Activated naive CD4-positive, alpha-beta T cell treated with anti-CD3 and anti-CD28 coated beads, Interleukin-2, amount 50 U/mL, for 24 hours (primary cell): ENCODE measurements around the gene MTOR.
"Not testable (repeated sequence)": the region's sequence is repeated elsewhere in the genome, so short reads cannot be mapped to it uniquely, and the experiment has no call there.

Experiments
- H3K27ac Mint-ChIP-seq: one replicate; pipeline ENCODE4 v1.8.0; 2021; ENCODE audit warnings: mild to moderate bottlenecking, mixed read lengths
- H3K27me3 Mint-ChIP-seq: one replicate; pipeline ENCODE4 v1.8.0; 2021; ENCODE audit warnings: mixed read lengths
- H3K36me3 Mint-ChIP-seq: one replicate; pipeline ENCODE4 v1.8.0; 2021; ENCODE audit warnings: mixed read lengths
- H3K4me1 Mint-ChIP-seq: one replicate; pipeline ENCODE4 v1.8.0; 2021; ENCODE audit warnings: mixed read lengths
- H3K4me3 Mint-ChIP-seq: one replicate; pipeline ENCODE4 v1.8.0; 2021; ENCODE audit warnings: mild to moderate bottlenecking, mixed read lengths
- H3K9me3 Mint-ChIP-seq: one replicate; pipeline ENCODE4 v1.8.0; 2021; ENCODE audit warnings: mixed read lengths

Gene MTOR

GRCh38 chr1:11262171-11263049 is at the start of gene MTOR:
Gene MTOR (minus strand): TSS chr1:11262551. CDS start chr1:11259409, 3,142 bp downstream.
- Mint-ChIP-seq H3K4me1 (peaks cover 25% of the 10 kb centered on the region), H3K27me3 (no peaks in the 10 kb centered on the region), H3K4me3 (peak within 1 kb of the TSS; percentile 98), H3K27ac (peak within 1 kb of the TSS; percentile 96), H3K9me3 (no peaks in the 10 kb centered on the region), H3K36me3 (peaks cover 2% of the 10 kb centered on the region)

GRCh38 chr1:11309385-11309784 is 47.0 kb upstream of the MTOR start:
- H3K27me3 Mint-ChIP-seq, result no peaks in the 10 kb centered on the region
- no peaks in the 10 kb centered on the region for H3K9me3 Mint-ChIP-seq
- H3K36me3 Mint-ChIP-seq, result no peaks in the 10 kb centered on the region
- H3K27ac Mint-ChIP-seq, result no peak overlapping the region
- H3K4me1 Mint-ChIP-seq, result peaks cover 13% of the 10 kb centered on the region
- H3K4me3 Mint-ChIP-seq, result no peak overlapping the region

GRCh38 chr1:11308699-11309224 is 46.4 kb upstream of the MTOR start:
- Mint-ChIP-seq H3K4me3 (no peak overlapping the region), H3K36me3 (no peaks in the 10 kb centered on the region), H3K27me3 (no peaks in the 10 kb centered on the region), H3K4me1 (peaks cover 13% of the 10 kb centered on the region), H3K9me3 (no peaks in the 10 kb centered on the region), H3K27ac (no peak overlapping the region)

- Mint-ChIP-seq H3K27ac (no peak overlapping the region), H3K4me1 (peaks cover 13% of the 10 kb centered on the region)
These were observed 45.5 kb upstream of the MTOR start for GRCh38 chr1:11307852-11308251.

GRCh38 chr1:11305516-11305915 is 43.2 kb upstream of the MTOR start:
- H3K27me3 Mint-ChIP-seq, H3K4me1 Mint-ChIP-seq, H3K4me3 Mint-ChIP-seq, H3K9me3 Mint-ChIP-seq, H3K36me3 Mint-ChIP-seq, H3K27ac Mint-ChIP-seq: not testable (repeated sequence)

More at GRCh38 chr1:11307852-11308251, 45.5 kb upstream of the MTOR start:
- Mint-ChIP-seq H3K36me3 (no peaks in the 10 kb centered on the region), H3K27me3 (no peaks in the 10 kb centered on the region), H3K9me3 (no peaks in the 10 kb centered on the region), H3K4me3 (no peak overlapping the region)

GRCh38 chr1:11302366-11302765 is 40.0 kb upstream of the MTOR start:
- no peaks in the 10 kb centered on the region for H3K27me3 Mint-ChIP-seq
- peaks cover 12% of the 10 kb centered on the region for H3K4me1 Mint-ChIP-seq
- H3K27ac Mint-ChIP-seq, result no peak overlapping the region
- no peaks in the 10 kb centered on the region for H3K9me3 Mint-ChIP-seq
- no peaks in the 10 kb centered on the region for H3K36me3 Mint-ChIP-seq
- H3K4me3 Mint-ChIP-seq, result no peak overlapping the region

GRCh38 chr1:11301601-11302000 is 39.2 kb upstream of the MTOR start:
- no peak overlapping the region for H3K27ac Mint-ChIP-seq
- H3K27me3 Mint-ChIP-seq, result no peaks in the 10 kb centered on the region

GRCh38 chr1:11299225-11299574 is 36.8 kb upstream of the MTOR start:
- Mint-ChIP-seq H3K27me3 (no peaks in the 10 kb centered on the region), H3K27ac (peak overlapping the region; percentile 72), H3K9me3 (no peaks in the 10 kb centered on the region), H3K36me3 (no peaks in the 10 kb centered on the region), H3K4me3 (peak overlapping the region; percentile 30), H3K4me1 (peaks cover 39% of the 10 kb centered on the region)

More at GRCh38 chr1:11301601-11302000, 39.2 kb upstream of the MTOR start:
- Mint-ChIP-seq H3K4me1 (peaks cover 19% of the 10 kb centered on the region), H3K4me3 (no peak overlapping the region), H3K9me3 (no peaks in the 10 kb centered on the region), H3K36me3 (no peaks in the 10 kb centered on the region)

GRCh38 chr1:11298390-11299224 is 36.3 kb upstream of the MTOR start:
- Mint-ChIP-seq H3K9me3 (no peaks in the 10 kb centered on the region), H3K4me1 (peaks cover 44% of the 10 kb centered on the region), H3K36me3 (no peaks in the 10 kb centered on the region), H3K4me3 (peak overlapping the region; percentile 30), H3K27me3 (no peaks in the 10 kb centered on the region), H3K27ac (peak overlapping the region; percentile 65)

GRCh38 chr1:11297774-11298173 is 35.4 kb upstream of the MTOR start:
- not testable (repeated sequence) for H3K4me3 Mint-ChIP-seq, H3K27ac Mint-ChIP-seq, H3K27me3 Mint-ChIP-seq, H3K36me3 Mint-ChIP-seq, H3K9me3 Mint-ChIP-seq
- H3K4me1 Mint-ChIP-seq, result peaks cover 52% of the 10 kb centered on the region

- H3K4me1 Mint-ChIP-seq, result peaks cover 71% of the 10 kb centered on the region
- peaks cover 7% of the 10 kb centered on the region for H3K36me3 Mint-ChIP-seq
- no peak overlapping the region for H3K4me3 Mint-ChIP-seq
- no peaks in the 10 kb centered on the region for H3K9me3 Mint-ChIP-seq
- H3K27ac Mint-ChIP-seq, result no peak overlapping the region
- H3K27me3 Mint-ChIP-seq, result no peaks in the 10 kb centered on the region
These were observed 33.6 kb upstream of the MTOR start for GRCh38 chr1:11295905-11296304.

GRCh38 chr1:11294951-11295350 is 32.6 kb upstream of the MTOR start:
- Mint-ChIP-seq H3K4me3 (peak overlapping the region; percentile 11), H3K9me3 (no peaks in the 10 kb centered on the region), H3K4me1 (peaks cover 79% of the 10 kb centered on the region), H3K36me3 (peaks cover 7% of the 10 kb centered on the region), H3K27me3 (no peaks in the 10 kb centered on the region), H3K27ac (peak overlapping the region; percentile 53)

- Mint-ChIP-seq H3K36me3 (peaks cover 12% of the 10 kb centered on the region), H3K4me3 (no peak overlapping the region), H3K9me3 (no peaks in the 10 kb centered on the region), H3K4me1 (peaks cover 76% of the 10 kb centered on the region), H3K27me3 (no peaks in the 10 kb centered on the region), H3K27ac (no peak overlapping the region)
These were observed 31.5 kb upstream of the MTOR start for GRCh38 chr1:11293856-11294255.

GRCh38 chr1:11291049-11291448 is 28.7 kb upstream of the MTOR start:
- Mint-ChIP-seq H3K4me1 (peaks cover 84% of the 10 kb centered on the region), H3K9me3 (no peaks in the 10 kb centered on the region), H3K27ac (peak overlapping the region; percentile 46), H3K36me3 (peaks cover 18% of the 10 kb centered on the region), H3K4me3 (peak overlapping the region; percentile 39), H3K27me3 (no peaks in the 10 kb centered on the region)

- Mint-ChIP-seq H3K4me1 (peaks cover 84% of the 10 kb centered on the region), H3K27me3 (no peaks in the 10 kb centered on the region), H3K4me3 (no peak overlapping the region), H3K9me3 (no peaks in the 10 kb centered on the region), H3K27ac (no peak overlapping the region), H3K36me3 (peaks cover 24% of the 10 kb centered on the region)
These were observed 26.7 kb upstream of the MTOR start for GRCh38 chr1:11289064-11289463.
